K562 (cell line): ENCODE results near the gene HOXA9. TPM values are rescaled to one million over a fixed set of nuclear protein-coding genes. Genes with fewer than 3 reads are reported as not detected.

Experiments used
- ATAC-seq: fragments of 200-7000 bp; cut with Tn5 transposase; 3 replicates; pipeline ENCODE4 v1.9.1; 2020; ENCODE audit warnings: moderate library complexity
- BruUV-seq: library from RNA; stranded (reverse); fragments of 400-500 nt; replicated peaks from 2 replicates; lab custom pipeline; 2021; lab: Mats Ljungman, UMichigan
- CTCF ChIA-PET: fragments of 300-600 bp; formaldehyde crosslinking; extraction: SDS; loops from one replicate; lab custom pipeline; 2021; ENCODE audit warnings: low intra/inter-chr PET ratio; lab: Yijun Ruan, JAX
- POLR2A ChIA-PET: fragments of 300-600, 350-650 bp; sonication (Branson Sonifier 250); formaldehyde crosslinking; extraction: SDS; loops from one replicate; lab custom pipeline; 2021; ENCODE audit warnings: antibody characterized with exemption, inconsistent platforms; lab: Yijun Ruan, JAX
- DNase-seq, 4 experiments: peaks; one replicate each; pipeline versions ENCODE4 v3.0.0 to v3.0.0-alpha.2; 2011 to 2018; ENCODE audit warnings: low spot score in 3 of 4, mixed read lengths in 3 of 4; ENCODE audit errors: extremely low read depth in 1 of 4
- FAIRE-seq: peaks from 2 replicates; lab custom pipeline; 2011; peaks lifted over from hg19 to GRCh38; lab: Jason Lieb, UNC
- H2AFZ ChIP-seq: 2 replicates; pipeline ENCODE4 v1.6.0; 2011; ENCODE audit warnings: low read depth, low read length, control low read depth, inconsistent platforms
- H3K27ac ChIP-seq: fragments of 200-600 bp; 3 replicates; pipeline ENCODE4 v1.8.0; 2011; ENCODE audit warnings: low read depth, mild to moderate bottlenecking, control low read depth, inconsistent platforms, low read length, moderate library complexity, mixed read lengths; ENCODE audit errors: extremely low read depth
- H3K27me3 ChIP-seq, 2 experiments: fragments of 300-600 bp in 1 of 2; 2 replicates in 1 of 2; 3 replicates in 1 of 2; pipeline versions ENCODE4 v1.6.0 to v1.8.0; 2011; ENCODE audit warnings: inconsistent platforms in 2 of 2, low read length in 2 of 2, mild to moderate bottlenecking in 1 of 2, mixed read lengths in 1 of 2, moderate library complexity in 1 of 2; ENCODE audit not compliant: control insufficient read depth in 2 of 2, insufficient read depth in 2 of 2
- H3K36me3 ChIP-seq: fragments of 300-600 bp; 3 replicates; pipeline ENCODE4 v1.8.0; 2011; ENCODE audit warnings: mild to moderate bottlenecking, low read length, inconsistent platforms; ENCODE audit not compliant: control insufficient read depth, insufficient read depth
- H3K4me1 ChIP-seq, 2 experiments: fragments of 200-600 bp in 1 of 2; replicated peaks in 1 of 2; 2 replicates in 1 of 2; 3 replicates in 1 of 2; pipeline versions ENCODE4 v1.5.1 to v1.8.0; 2011; ENCODE audit warnings: inconsistent platforms in 2 of 2, low read length in 2 of 2, mild to moderate bottlenecking in 1 of 2, mixed read lengths in 1 of 2, moderate library complexity in 1 of 2; ENCODE audit not compliant: control insufficient read depth in 2 of 2, insufficient read depth in 2 of 2
- H3K4me2 ChIP-seq: 2 replicates; pipeline ENCODE4 v1.6.1; 2011; ENCODE audit warnings: low read length, control low read depth, inconsistent platforms, mixed read lengths; ENCODE audit not compliant: insufficient read depth
- H3K4me3 ChIP-seq: fragments of 200-600 bp; sonication (generic), shearing (Covaris generic); 2 replicates; pipeline ENCODE4 v1.5.1; 2016; ENCODE audit warnings: control low read depth, inconsistent platforms
- H3K79me2 ChIP-seq: fragments of 200-600 bp; 3 replicates; pipeline ENCODE4 v1.8.0; 2011; ENCODE audit warnings: low read length, inconsistent platforms; ENCODE audit not compliant: control insufficient read depth, insufficient read depth
- H3K9ac ChIP-seq, 2 experiments: 2 replicates each; pipeline versions ENCODE4 v1.6.0 to v1.6.1; 2011; ENCODE audit warnings: low read depth in 2 of 2, low read length in 2 of 2, control low read depth in 1 of 2, inconsistent platforms in 1 of 2, mild to moderate bottlenecking in 1 of 2, mixed read lengths in 1 of 2; ENCODE audit not compliant: insufficient read depth in 1 of 2
- H3K9me1 ChIP-seq: one replicate; pipeline ENCODE4 v1.6.0; 2011; ENCODE audit warnings: inconsistent platforms, mild to moderate bottlenecking, low read length, moderate library complexity; ENCODE audit not compliant: control insufficient read depth, insufficient read depth
- H3K9me3 ChIP-seq: replicated peaks from 2 replicates; pipeline ENCODE4 v1.5.1; 2011; ENCODE audit warnings: low read depth, low read length, inconsistent platforms; ENCODE audit not compliant: control insufficient read depth, insufficient read depth
- H4K20me1 ChIP-seq: replicated peaks from 2 replicates; pipeline ENCODE4 v1.6.1; 2011; ENCODE audit warnings: low read length, inconsistent platforms, mixed read lengths; ENCODE audit not compliant: control insufficient read depth, insufficient read depth
- ATF7 ChIP-seq: fragments of 450-650 bp; IDR thresholded peaks from 2 replicates; pipeline ENCODE4 v1.7.1; 2014; ENCODE audit warnings: mild to moderate bottlenecking, moderate library complexity
- CHCHD3 ChIP-seq: fragments of 250-450 bp; sonication (Bioruptor Pico); IDR thresholded peaks from 2 replicates; pipeline ENCODE4 v2.1.2; 2022; ENCODE audit warnings: mild to moderate bottlenecking
- ELF1 ChIP-seq: fragments of 200-800 bp; sonication (Bioruptor generic); IDR thresholded peaks from 2 replicates; pipeline ENCODE4 v1.6.1; 2016; ENCODE audit warnings: missing genetic modification characterization, missing compliant biosample characterization
- GATAD2B ChIP-seq: fragments of 450-650 bp; IDR thresholded peaks from 2 replicates; pipeline ENCODE4 v1.6.1; 2017; ENCODE audit warnings: mild to moderate bottlenecking, borderline replicate concordance
- GTF3C2 ChIP-seq: IDR thresholded peaks from 3 replicates; pipeline ENCODE4 v1.6.1; 2011; ENCODE audit warnings: borderline replicate concordance, mild to moderate bottlenecking, moderate library complexity; ENCODE audit not compliant: insufficient read length; ENCODE audit errors: extremely low read depth
- HMGN3 ChIP-seq: IDR thresholded peaks from 2 replicates; pipeline ENCODE4 v1.6.1; 2011; ENCODE audit warnings: borderline replicate concordance, low read depth, mild to moderate bottlenecking, mixed read lengths, low read length; ENCODE audit not compliant: insufficient read length; ENCODE audit errors: extremely low read depth
- HNRNPL ChIP-seq: fragments of 200-400 bp; formaldehyde crosslinking; IDR thresholded peaks from 2 replicates; pipeline ENCODE4 v1.6.1; 2017; ENCODE audit warnings: low read depth, mild to moderate bottlenecking, low read length
- PPARD ChIP-seq: fragments of 250-450 bp; sonication (Bioruptor Pico); IDR thresholded peaks from 2 replicates; pipeline ENCODE4 v1.8.0; 2022; ENCODE audit warnings: inconsistent platforms, mild to moderate bottlenecking, moderate library complexity
- PRPF4 ChIP-seq: fragments of 200-400 bp; formaldehyde crosslinking; IDR thresholded peaks from one replicate; pipeline ENCODE4 v1.6.1; 2017; ENCODE audit warnings: low read length, low read depth, mild to moderate bottlenecking; ENCODE audit not compliant: insufficient read depth, poor library complexity, severe bottlenecking
- RREB1 ChIP-seq: fragments of 250-450 bp; sonication (Bioruptor Pico); IDR thresholded peaks from 2 replicates; pipeline ENCODE4 v1.4.0; 2020
- TSC22D4 ChIP-seq: fragments of 450-650 bp; IDR thresholded peaks from 2 replicates; pipeline ENCODE4 v1.6.1; 2016; ENCODE audit warnings: missing genetic modification characterization, missing biosample characterization, control low read depth
- ZFP1 ChIP-seq: fragments of 450-650 bp; formaldehyde crosslinking; IDR thresholded peaks from 2 replicates; pipeline ENCODE4 v1.4.0; 2020; ENCODE audit warnings: mild to moderate bottlenecking, mixed read lengths
- WGBS: fragments of 100-300 bp; shearing (Covaris generic); methylation state at CpG from one replicate; pipeline ENCODE4 v1.1.6; 2016; ENCODE audit warnings: low coverage, mixed read lengths; ENCODE audit not compliant: insufficient coverage; ENCODE audit errors: missing lambda C conversion rate; 5-methylcytosine and 5-hydroxymethylcytosine counted together
- in situ Hi-C: fragments of 300-500 bp; cut with MboI; formaldehyde crosslinking; loops from 4 replicates; pipeline ENCODE4 v1.15.0; 2018; ENCODE audit warnings: inconsistent platforms, mixed read lengths
- intact Hi-C: fragments of 100-400 bp; cut with micrococcal nuclease; formaldehyde crosslinking; loops from 2 replicates; pipeline ENCODE4 v1.14.2; 2022
- polyA plus RNA-seq, 8 experiments: library from polyadenylated mRNA; depleted of rRNA in 4 of 8; stranded (reverse) in 5 of 8; unstranded in 3 of 8; fragments of >200 nt; fragmentation: Nextera tagmentation in 2 of 8; fragmentation: Illumina TruSeq in 1 of 8; extraction: Ambion mirVana in 2 of 8; extraction: Trizol in 1 of 8; gene quantifications; 2 replicates each; pipeline versions ENCODE4 v1.2.1 to v1.2.3, GENCODE V29; 2011 to 2014; ENCODE audit warnings: inconsistent platforms in 1 of 8, missing spikeins in 1 of 8
- total RNA-seq, 7 experiments: library from RNA; depleted of rRNA in 6 of 7; stranded (reverse); fragments of >200 nt in 6 of 7; fragmentation: Illumina TruSeq in 2 of 7; extraction: Trizol in 2 of 7; gene quantifications; 2 replicates each; pipeline versions ENCODE4 v1.2.1 to v1.2.3, GENCODE V29; 2011 to 2021; ENCODE audit warnings: low replicate concordance in 1 of 7
- TF ChIP-seq, protein P1 (sequence below): fragments of 250-450 bp; sonication (Bioruptor Pico); IDR thresholded peaks from 2 replicates; pipeline ENCODE4 v1.9.0; 2021; ENCODE audit warnings: mild to moderate bottlenecking

Gene HOXA9
- total and polyA plus RNA-seq, 9 of the 15 experiments (the other 6 are each of a cell fraction or from before 2014, with no cell fraction given), result not detected

DNA sequence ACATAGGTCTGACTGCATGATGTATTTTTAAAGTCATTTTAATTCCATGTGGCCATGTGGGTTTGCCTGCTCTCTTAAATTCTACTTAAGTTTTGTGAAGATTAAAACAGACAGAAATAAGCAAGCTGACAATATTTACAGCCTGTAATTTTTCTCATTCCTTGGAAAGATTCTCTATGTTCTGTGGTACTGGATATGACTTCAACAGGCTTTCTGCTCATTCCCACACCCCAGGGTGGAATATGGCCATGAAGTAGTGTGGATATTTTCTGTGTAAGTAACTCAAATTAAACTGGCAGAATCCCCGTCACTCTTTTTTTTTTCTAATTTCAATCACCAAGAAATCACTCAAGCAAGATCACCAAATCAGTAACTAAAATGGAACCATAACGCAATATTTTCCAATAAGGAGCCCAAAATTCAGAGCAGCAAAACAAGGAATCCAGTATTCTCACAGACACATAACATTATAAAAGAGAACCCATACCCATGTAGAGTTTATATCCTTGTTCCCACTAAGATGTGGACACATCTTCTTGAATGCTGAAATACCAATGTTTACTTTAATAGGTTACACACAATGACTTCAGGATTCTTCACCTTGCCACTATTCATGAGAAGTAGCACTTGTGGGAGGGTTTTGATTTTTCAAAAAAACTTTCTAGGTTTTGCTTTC, 27.6 kb downstream of the HOXA9 start:
- Histone ChIP-seq H3K9me1 (no peaks in the 10 kb centered on the region), H3K9me3 (no peaks in the 10 kb centered on the region), H3K36me3 (no peaks in the 10 kb centered on the region), H3K27me3 (peaks cover 38 to 54% of the 10 kb centered on the region in 2 experiments), H3K4me3 (no peak overlapping the region), H3K4me1 (peaks cover 6 to 7% of the 10 kb centered on the region in 2 experiments; a peak in 2 of 5 replicates), H2AFZ (no peak overlapping the region), H3K27ac (no peak overlapping the region), H4K20me1 (no peaks in the 10 kb centered on the region), H3K9ac (no peak overlapping the region), H3K79me2 (no peaks in the 10 kb centered on the region), H3K4me2 (no peak overlapping the region)
- ChIA-PET CTCF (no interaction called here), POLR2A (no interaction called here)
- no TSS peak for BruUV-seq
- ATAC-seq (no peak), FAIRE-seq (no peak), DNase-seq (no peak)
- 0% methylated on average over 2 of the region's 2 CpGs for WGBS
- intact Hi-C loops, result no loop called here
- in situ Hi-C loops, result no loop called here
- no peak for TF ChIP-seq CHCHD3 (CRISPR knock-in tag)
- TF ChIP-seq TSC22D4 (tag), result no peak
- TF ChIP-seq HNRNPL, result no peak
- TF ChIP-seq GATAD2B, result no peak
- no peak for TF ChIP-seq ZFP1 (CRISPR knock-in tag)
- no peak for TF ChIP-seq GTF3C2
- TF ChIP-seq, protein P1, sequence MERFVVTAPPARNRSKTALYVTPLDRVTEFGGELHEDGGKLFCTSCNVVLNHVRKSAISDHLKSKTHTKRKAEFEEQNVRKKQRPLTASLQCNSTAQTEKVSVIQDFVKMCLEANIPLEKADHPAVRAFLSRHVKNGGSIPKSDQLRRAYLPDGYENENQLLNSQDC (CRISPR knock-in tag), result no peak
- TF ChIP-seq HMGN3, result no peak
- no peak for TF ChIP-seq ATF7
- TF ChIP-seq ELF1 (tag), result no peak
- TF ChIP-seq PRPF4, result no peak
- no peak for TF ChIP-seq PPARD (CRISPR knock-in tag)
- no peak for TF ChIP-seq RREB1
